Panc1 (cell line): ENCODE results near the gene OSBPL8. TPM values are rescaled to one million over a fixed set of nuclear protein-coding genes. Genes with fewer than 3 reads are reported as not detected.

Experiments used
- ATAC-seq: fragments of 200-7000 bp; cut with Tn5 transposase; 2 replicates; pipeline ENCODE4 v1.9.1; 2020; ENCODE audit warnings: mild to moderate bottlenecking, moderate library complexity
- BruUV-seq: library from RNA; stranded (reverse); fragments of 400-500 nt; replicated peaks from 2 replicates; lab custom pipeline; 2021; lab: Mats Ljungman, UMichigan
- CTCF ChIA-PET: fragments of 300-600 bp; sonication (Branson Sonifier 250); formaldehyde crosslinking; loops from one replicate; lab custom pipeline; 2022; ENCODE audit warnings: antibody characterized with exemption; lab: Charles Lee
- POLR2A ChIA-PET: fragments of 300-600 bp; sonication (Branson Sonifier 250); formaldehyde crosslinking; loops from one replicate; lab custom pipeline; 2022; ENCODE audit warnings: antibody characterized with exemption; lab: Charles Lee
- DNase-seq: peaks from one replicate; pipeline ENCODE4 v3.0.0-alpha.2; 2010; ENCODE audit warnings: low read depth, low spot score
- H3K27ac ChIP-seq: 2 replicates; pipeline ENCODE4 v1.5.1; 2011; ENCODE audit warnings: mild to moderate bottlenecking, low read length, inconsistent platforms
- H3K27me3 ChIP-seq: fragments of 200-500 bp; sonication (Bioruptor generic); 2 replicates; pipeline ENCODE4 v1.6.0; 2014; ENCODE audit warnings: low read length, inconsistent platforms; ENCODE audit not compliant: control insufficient read depth, insufficient read depth
- H3K36me3 ChIP-seq: fragments of 200-500 bp; sonication (Bioruptor generic); 2 replicates; pipeline ENCODE4 v1.5.1; 2014; ENCODE audit warnings: inconsistent platforms, mild to moderate bottlenecking, low read length, moderate library complexity; ENCODE audit not compliant: control insufficient read depth, insufficient read depth
- H3K4me1 ChIP-seq: 2 replicates; pipeline ENCODE4 v1.5.1; 2011; ENCODE audit warnings: inconsistent platforms, mild to moderate bottlenecking, low read length, moderate library complexity; ENCODE audit not compliant: control insufficient read depth, insufficient read depth
- H3K4me3 ChIP-seq, 2 experiments: 2 replicates each; pipeline ENCODE4 v1.5.1; 2011 to 2012; ENCODE audit warnings: low read depth in 2 of 2, low read length in 2 of 2, mild to moderate bottlenecking in 2 of 2, inconsistent platforms in 1 of 2, moderate library complexity in 1 of 2
- H3K9me3 ChIP-seq: fragments of 200-500 bp; sonication (Bioruptor generic); 2 replicates; pipeline ENCODE4 v1.5.1; 2014; ENCODE audit warnings: low read depth, mild to moderate bottlenecking, inconsistent platforms, low read length, moderate library complexity; ENCODE audit not compliant: control insufficient read depth, insufficient read depth
- CTCF ChIP-seq: fragments of 450-650 bp; IDR thresholded peaks from 2 replicates; pipeline ENCODE4 v1.5.1; 2017; ENCODE audit warnings: mild to moderate bottlenecking
- POLR2AphosphoS5 ChIP-seq: IDR thresholded peaks from 2 replicates; pipeline ENCODE4 v1.6.1; 2012; ENCODE audit warnings: mild to moderate bottlenecking, low read depth, low read length, moderate library complexity
- REST ChIP-seq, 2 experiments: IDR thresholded peaks; 2 replicates each; pipeline ENCODE4 v1.6.1; 2011 to 2012; ENCODE audit warnings: low read depth in 2 of 2, control low read depth in 1 of 2, low read length in 1 of 2, mild to moderate bottlenecking in 1 of 2, moderate library complexity in 1 of 2; ENCODE audit not compliant: insufficient read depth in 1 of 2
- SIN3A ChIP-seq: IDR thresholded peaks from 2 replicates; pipeline ENCODE4 v1.6.1; 2012; ENCODE audit warnings: low read depth, mild to moderate bottlenecking, low read length, moderate library complexity, borderline replicate concordance; ENCODE audit not compliant: insufficient read depth
- TCF7L2 ChIP-seq: IDR thresholded peaks from 2 replicates; pipeline ENCODE4 v1.6.1; 2011; ENCODE audit warnings: mild to moderate bottlenecking, low read depth, low read length, inconsistent platforms
- in situ Hi-C: cut with HindIII; loops from 2 replicates; pipeline ENCODE4 v1.10.0; 2016; ENCODE audit warnings: low sequenced_read_pairs, low pct_unique_long_range_greater_than_20kb
- intact Hi-C: fragments of 100-400 bp; cut with micrococcal nuclease; formaldehyde crosslinking; loops from one replicate; pipeline ENCODE4 v1.10.0; 2022; ENCODE audit not compliant: unreplicated experiment
- total RNA-seq: library from RNA; stranded (reverse); gene quantifications from one replicate; pipeline ENCODE4 v1.2.1, GENCODE V29; 2021; ENCODE audit not compliant: unreplicated experiment

Gene OSBPL8
- total RNA-seq, 1 experiment from 2014 or later: 76.9 TPM

- BruUV-seq: no TSS peak
- Histone ChIP-seq H3K9me3 (no peaks in the 10 kb centered on the region), H3K27me3 (no peaks in the 10 kb centered on the region), H3K4me3 (no peak overlapping the region), H3K4me1 (no peaks in the 10 kb centered on the region; the same call in 1 of the 2 replicates), H3K36me3 (no peaks in the 10 kb centered on the region), H3K27ac (no peak overlapping the region)
- in situ Hi-C loops: no loop called here
- intact Hi-C loops: no loop called here
- ChIA-PET CTCF (no interaction called here), POLR2A (interaction anchor here (0.5 kb wide), 1 partner anchor 33 kb away, joined by 3 read pairs; no protein-coding TSS in a partner anchor)
- ATAC-seq (no peak), DNase-seq (no peak)
- TF ChIP-seq TCF7L2 (no peak), REST (IDR thresholded peaks at IDR 0.05; ENCODE audit: insufficient read depth in 1 of 2, low read depth in 2 of 2, low read length in 1 of 2) (no peak), POLR2AphosphoS5 (no peak), CTCF (no peak), SIN3A (no peak)
These were observed 110.6 kb downstream of the OSBPL8 start for GRCh38 chr12:76449016-76449415.

- TF ChIP-seq POLR2AphosphoS5 (no peak), TCF7L2 (no peak), SIN3A (no peak), REST (IDR thresholded peaks at IDR 0.05; ENCODE audit: insufficient read depth in 1 of 2, low read depth in 2 of 2, low read length in 1 of 2) (no peak), CTCF (no peak)
- H3K4me1 ChIP-seq: no peaks in the 10 kb centered on the region; the same call in 1 of the 2 replicates
- H3K27me3 ChIP-seq: no peaks in the 10 kb centered on the region
- ATAC-seq (no peak), DNase-seq (no peak)
- no TSS peak for BruUV-seq
- H3K27ac ChIP-seq: no peak overlapping the region
- in situ Hi-C loops: no loop called here
- ChIA-PET CTCF (no interaction called here), POLR2A (no interaction called here)
- intact Hi-C loops: no loop called here
- H3K9me3 ChIP-seq: no peaks in the 10 kb centered on the region
- no peak overlapping the region for H3K4me3 ChIP-seq
- no peaks in the 10 kb centered on the region for H3K36me3 ChIP-seq
These were observed 113.5 kb downstream of the OSBPL8 start for GRCh38 chr12:76446090-76446489.
